ENCODE results near the gene LDB2.

Gene LDB2

GRCh38 chr4:16788868-16789267 is 109.6 kb downstream of the LDB2 start:
- TF ChIP-seq CTCF (IDR thresholded peaks at IDR 0.05; ENCODE audit: extremely low read depth, insufficient read depth, missing control alignments) = no peak
- in situ Hi-C loops (cut with MboI; ENCODE audit: low pct_unique_long_range_greater_than_20kb, low sequenced_read_pairs, unreplicated experiment) = no loop called here
- no peak for DNase-seq (ENCODE audit: low spot score)

GRCh38 chr4:16785793-16786527 is 112.5 kb downstream of the LDB2 start:
- DNase-seq (ENCODE audit: low spot score) = no peak
- TF ChIP-seq CTCF (IDR thresholded peaks at IDR 0.05; ENCODE audit: extremely low read depth, insufficient read depth, missing control alignments) = no peak
- in situ Hi-C loops (cut with MboI; ENCODE audit: low pct_unique_long_range_greater_than_20kb, low sequenced_read_pairs, unreplicated experiment) = no loop called here

DNA sequence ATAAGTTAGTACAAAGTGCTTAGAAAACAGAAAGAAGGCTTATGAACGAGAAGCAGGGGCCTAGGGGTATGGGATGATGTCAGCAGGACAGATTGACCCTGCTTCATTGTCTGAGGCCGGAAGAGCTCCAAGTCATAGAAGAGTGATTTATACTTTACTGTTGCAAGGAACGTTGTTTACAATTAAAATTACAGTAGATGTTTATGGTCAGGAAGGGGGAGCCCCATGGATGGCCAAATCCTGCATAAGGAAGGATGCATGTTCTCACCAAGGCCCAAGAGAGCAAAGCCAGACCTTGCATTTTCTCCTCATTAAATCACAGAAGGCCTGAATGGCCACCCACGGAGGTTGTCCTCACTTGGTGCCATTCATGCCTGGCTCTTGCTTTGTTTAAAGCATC is 115.3 kb downstream of the LDB2 start:
- in situ Hi-C loops (cut with MboI; ENCODE audit: low pct_unique_long_range_greater_than_20kb, low sequenced_read_pairs, unreplicated experiment) = no loop called here
- DNase-seq (ENCODE audit: low spot score) = no peak
- TF ChIP-seq CTCF (IDR thresholded peaks at IDR 0.05; ENCODE audit: extremely low read depth, insufficient read depth, missing control alignments) = no peak

GRCh38 chr4:16779028-16779675 is 119.3 kb downstream of the LDB2 start:
- in situ Hi-C loops (cut with MboI; ENCODE audit: low pct_unique_long_range_greater_than_20kb, low sequenced_read_pairs, unreplicated experiment) = no loop called here
- TF ChIP-seq CTCF (IDR thresholded peaks at IDR 0.05; ENCODE audit: extremely low read depth, insufficient read depth, missing control alignments) = no peak
- DNase-seq (ENCODE audit: low spot score) = no peak

DNA sequence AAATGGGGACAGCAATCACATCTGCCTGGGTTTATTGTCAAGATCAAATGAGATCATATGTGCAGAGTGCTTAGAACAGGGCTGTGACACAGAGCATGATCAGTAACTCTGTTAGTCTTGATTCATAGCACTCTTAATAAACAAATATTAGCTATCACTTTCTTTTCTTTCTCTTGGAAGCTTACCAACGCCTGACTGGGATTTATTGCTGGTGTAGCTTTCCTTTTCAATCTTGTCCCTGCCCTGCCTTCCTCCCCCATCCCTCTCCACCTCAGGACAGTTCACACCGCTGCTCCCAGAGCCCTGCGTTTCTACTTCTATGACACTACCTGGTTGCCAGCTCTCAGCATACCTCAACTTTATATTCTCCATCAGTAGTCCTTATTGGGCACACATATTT is 120.7 kb downstream of the LDB2 start:
- no peak for TF ChIP-seq CTCF (IDR thresholded peaks at IDR 0.05; ENCODE audit: extremely low read depth, insufficient read depth, missing control alignments)
- in situ Hi-C loops (cut with MboI; ENCODE audit: low pct_unique_long_range_greater_than_20kb, low sequenced_read_pairs, unreplicated experiment) = no loop called here
- no peak for DNase-seq (ENCODE audit: low spot score)

DNA sequence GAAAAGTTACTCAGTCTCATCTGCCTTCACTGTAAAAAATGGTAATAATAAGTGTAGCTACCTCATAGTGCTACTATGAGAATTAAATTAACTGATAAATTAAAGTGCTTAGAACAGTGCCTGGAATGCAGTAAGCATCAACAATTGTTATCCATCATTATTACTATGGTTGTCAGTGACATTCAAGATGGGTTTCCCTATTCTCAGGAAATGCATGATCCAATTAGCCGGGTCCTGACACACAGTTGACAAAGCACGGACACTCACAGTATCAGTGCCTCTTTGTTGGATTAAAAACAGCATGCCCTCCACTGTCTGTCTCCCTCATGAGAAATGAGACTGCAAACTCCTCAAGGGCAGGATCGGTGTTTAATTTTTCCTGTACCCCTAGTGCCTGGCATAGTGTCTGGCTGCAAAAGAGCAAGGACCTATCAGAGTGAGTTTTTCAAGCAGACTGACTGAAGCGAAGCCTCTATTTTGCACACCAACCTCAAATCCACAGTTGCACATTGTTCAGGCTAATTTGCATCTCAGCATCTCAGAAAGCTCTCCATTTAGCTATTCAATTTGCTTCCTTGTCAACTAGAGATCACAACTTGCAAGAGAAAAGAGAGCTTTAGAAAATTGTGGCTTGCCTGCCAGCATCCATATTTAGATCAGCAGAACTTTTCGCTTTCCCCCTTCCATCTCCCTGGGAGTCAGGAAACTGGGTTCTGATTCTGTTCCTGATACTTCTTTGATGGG is 122.9 kb downstream of the LDB2 start:
- in situ Hi-C loops (cut with MboI; ENCODE audit: low pct_unique_long_range_greater_than_20kb, low sequenced_read_pairs, unreplicated experiment) = no loop called here
- DNase-seq (ENCODE audit: low spot score) = no peak
- no peak for TF ChIP-seq CTCF (IDR thresholded peaks at IDR 0.05; ENCODE audit: extremely low read depth, insufficient read depth, missing control alignments)

Measured in GM13977 (cell line).